Subcutaneous adipose tissue (tissue), 4 donors: ENCODE results near the gene GSTA5. TPM values are rescaled to one million over a fixed set of nuclear protein-coding genes. Genes with fewer than 3 reads are reported as not detected.
"Not testable (repeated sequence)": the region's sequence is repeated elsewhere in the genome, so short reads cannot be mapped to it uniquely, and the experiment has no call there.

Experiments
- CTCF ChIP-seq: fragments of 450-650 bp; IDR thresholded peaks from one replicate; pipeline ENCODE4 v1.5.1; 2016; ENCODE audit warnings: low read depth, mild to moderate bottlenecking, control low read depth, antibody characterized with exemption, moderate library complexity
- total RNA-seq, 4 donors: library from RNA; depleted of rRNA; stranded (reverse); fragments of >200 nt; gene quantifications; one replicate each; pipeline ENCODE4 v1.1.0, GENCODE V29; 2016

Gene GSTA5
- total RNA-seq, 4 donors from 2014 or later = not detected

DNA sequence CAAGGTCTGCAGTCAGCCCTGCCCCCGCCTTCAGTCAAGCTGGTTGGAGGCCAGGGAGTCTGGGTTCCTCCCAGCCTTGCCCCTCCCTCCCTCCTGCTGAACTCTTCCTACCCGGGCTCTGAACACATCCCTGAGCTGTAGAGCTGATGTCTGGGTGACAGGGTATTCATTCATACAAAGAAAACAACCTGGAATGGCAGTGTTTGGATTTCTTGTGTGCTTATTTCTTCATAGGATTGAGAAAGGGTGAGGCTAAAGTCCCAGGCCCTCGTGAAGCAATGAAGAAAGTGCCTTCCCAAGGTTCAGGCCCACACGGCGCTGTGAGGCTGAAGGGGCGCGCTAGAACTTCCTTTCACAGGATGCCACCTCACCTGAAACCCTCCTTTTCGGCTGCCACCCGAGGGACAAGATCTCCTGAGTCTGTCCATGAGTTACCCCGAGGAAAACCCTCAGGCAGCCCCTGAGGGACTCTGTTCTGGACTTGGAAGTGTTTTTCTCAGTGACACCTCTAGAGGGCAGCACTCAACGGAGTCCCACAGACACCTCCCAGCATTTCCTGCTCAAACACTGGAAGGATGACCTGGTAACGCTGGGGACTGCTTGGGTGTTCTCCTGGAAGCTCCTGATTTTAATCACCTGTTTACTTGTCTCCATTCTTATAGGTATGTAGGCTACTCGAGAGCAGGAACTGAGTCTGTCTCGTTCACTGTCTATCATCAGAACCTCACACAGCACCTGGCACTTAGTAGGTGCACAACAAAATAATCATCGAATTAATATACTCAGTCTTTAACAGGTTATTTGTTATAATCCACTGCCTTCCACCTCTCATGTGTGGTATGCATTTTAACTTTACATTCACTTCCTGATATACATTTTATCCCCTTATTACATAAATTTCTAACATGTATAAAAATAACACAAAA, 25.2 kb downstream of the GSTA5 start:
- no peak for TF ChIP-seq CTCF

- no peak for TF ChIP-seq CTCF
Observed at GRCh38 chr6:52808660-52809059, 32.0 kb downstream of the GSTA5 start.

- TF ChIP-seq CTCF = not testable (repeated sequence)
Observed at GRCh38 chr6:52803668-52804255, 36.9 kb downstream of the GSTA5 start, which contains the start of gene GSTA1. Gene GSTA1, minus strand, starts transcription at chr6:52803816. Its CDS starts 4,549 bp downstream, at chr6:52799267.

DNA sequence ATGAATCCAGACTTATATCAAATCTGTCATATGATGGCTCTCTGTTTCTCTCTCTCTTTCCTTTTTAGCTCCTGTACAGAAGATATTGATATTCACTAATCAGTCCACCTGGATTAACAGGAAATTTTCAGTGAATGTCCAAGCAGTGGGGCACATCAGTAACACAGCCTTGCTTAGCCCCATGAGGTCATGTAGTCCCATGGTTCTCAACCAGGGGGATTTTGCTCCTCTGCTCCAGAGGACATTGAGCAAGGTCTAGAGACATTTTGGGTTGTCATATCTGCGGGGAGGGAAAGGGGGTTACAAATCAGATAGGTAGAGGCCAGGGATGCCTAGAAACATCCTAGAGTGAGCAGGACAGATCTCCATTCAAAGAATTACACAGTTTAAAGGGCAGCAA, 37.8 kb downstream of the GSTA5 start:
- no peak for TF ChIP-seq CTCF

DNA sequence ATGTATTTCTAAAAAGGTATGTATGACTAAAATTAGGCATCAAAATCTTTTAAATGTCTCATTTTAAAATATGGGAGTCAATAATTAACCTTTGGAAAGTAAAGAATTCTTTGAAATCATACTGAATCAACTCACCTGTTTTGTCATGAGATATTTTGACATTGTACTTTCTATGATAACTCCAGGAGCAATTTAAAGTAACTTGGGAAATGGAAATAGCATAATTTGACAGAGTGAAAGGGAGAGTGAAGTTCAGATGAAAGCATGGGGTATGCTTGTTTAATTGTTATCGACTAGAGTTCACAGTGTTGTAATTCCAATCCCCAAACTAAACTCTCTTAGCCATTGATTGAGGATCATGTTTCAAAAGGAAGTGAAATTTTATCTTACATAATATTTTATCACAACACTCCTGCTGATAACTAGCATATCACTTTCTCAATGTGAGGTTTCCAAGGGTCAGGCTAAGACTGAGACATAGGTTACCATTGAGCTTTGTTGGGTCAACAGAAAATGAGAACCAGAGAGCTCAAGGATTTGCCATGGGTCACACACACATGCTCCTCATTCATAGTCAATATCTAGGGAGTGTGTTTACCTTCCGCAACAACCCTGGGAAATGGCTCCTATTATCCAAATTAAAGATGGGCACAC, 39.3 kb downstream of the GSTA5 start:
- no peak for TF ChIP-seq CTCF

DNA sequence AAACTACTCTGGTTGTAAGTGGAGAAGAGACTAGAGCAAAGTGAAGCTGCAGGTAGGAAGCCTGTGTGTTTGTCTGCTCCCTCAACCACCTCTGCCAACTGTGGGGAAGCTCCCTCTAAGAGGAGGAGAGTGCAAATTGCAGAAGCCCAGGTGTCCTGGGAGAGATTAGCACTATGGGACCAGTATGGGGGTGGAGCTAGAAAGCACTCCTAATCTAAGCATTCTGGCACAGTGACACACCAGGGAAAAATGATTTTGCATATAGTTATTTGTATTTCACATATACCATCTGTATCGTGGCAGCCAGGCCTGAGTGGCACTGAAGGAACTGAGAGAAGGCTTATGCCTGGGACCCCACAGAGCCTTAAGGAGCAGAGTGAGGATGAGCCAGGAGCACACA, 49.8 kb downstream of the GSTA5 start:
- TF ChIP-seq CTCF = no peak

GRCh38 chr6:52788478-52788877, 52.1 kb downstream of the GSTA5 start:
- no peak for TF ChIP-seq CTCF
